ENCODE results near the gene UMODL1. TPM values are rescaled to one million over a fixed set of nuclear protein-coding genes. Genes with fewer than 3 reads are reported as not detected.
"Not testable (repeated sequence)": the region's sequence is repeated elsewhere in the genome, so short reads cannot be mapped to it uniquely, and the experiment has no call there.

Gene UMODL1
- total RNA-seq, 1 donor from 2014 or later = 0.08 TPM

DNA sequence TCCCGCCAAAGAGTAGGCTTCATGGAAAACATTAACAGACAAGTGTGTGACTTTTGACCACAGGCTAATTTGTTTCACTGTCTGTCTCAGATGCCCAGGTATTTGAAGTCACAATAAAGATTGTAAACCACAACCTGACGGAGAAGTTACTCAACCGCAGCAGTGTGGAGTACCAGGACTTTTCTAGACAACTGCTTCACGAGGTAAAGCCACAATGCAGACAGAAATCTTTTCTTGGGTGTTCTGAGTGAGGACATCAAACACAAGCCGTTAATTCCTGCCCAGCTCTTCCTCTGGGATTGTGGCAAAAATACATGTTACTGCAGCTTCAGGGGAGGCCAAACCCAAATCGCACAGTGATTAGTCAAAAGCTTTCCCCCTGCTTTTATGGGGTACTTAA is 31.0 kb downstream of the UMODL1 start:
- ATAC-seq = no peak

DNA sequence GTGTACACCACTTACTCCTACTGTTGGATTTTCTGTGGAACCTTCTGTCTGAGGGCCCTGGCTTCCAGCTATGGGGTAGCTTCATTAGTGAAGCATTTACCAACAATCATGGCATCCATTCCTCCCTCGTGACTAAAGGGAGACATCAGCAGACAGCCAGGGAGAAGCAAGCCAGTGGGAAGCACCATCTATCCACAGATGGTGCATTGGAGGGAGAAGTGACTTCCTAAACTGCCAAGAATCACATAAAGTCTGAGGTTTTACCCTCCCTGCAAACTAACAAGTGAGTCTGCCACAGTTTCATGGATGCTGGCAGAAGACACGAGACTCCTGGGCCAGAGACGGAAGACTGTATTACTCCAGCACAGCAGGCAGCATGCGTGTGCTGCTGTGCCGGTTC is 31.4 kb downstream of the UMODL1 start:
- no peak for ATAC-seq

- ATAC-seq = no peak
Observed at GRCh38 chr21:42102991-42103390, 31.9 kb downstream of the UMODL1 start.

DNA sequence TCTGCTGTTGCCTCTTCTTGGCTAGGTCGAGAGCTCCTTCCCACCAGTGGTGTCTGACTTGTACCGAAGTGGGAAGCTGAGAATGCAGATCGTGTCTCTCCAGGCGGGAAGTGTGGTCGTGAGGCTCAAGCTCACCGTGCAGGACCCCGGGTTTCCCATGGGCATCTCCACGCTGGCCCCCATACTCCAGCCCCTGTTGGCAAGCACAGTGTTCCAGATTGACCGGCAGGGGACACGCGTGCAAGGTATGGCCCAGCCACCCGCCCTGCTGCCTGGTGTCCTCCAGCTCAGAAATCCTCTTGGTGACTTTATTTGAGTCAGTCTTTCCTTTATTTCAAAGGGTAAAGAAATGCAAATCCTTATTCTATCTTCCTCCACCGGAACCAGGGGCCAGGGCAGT is 32.7 kb downstream of the UMODL1 start:
- ATAC-seq = no peak

DNA sequence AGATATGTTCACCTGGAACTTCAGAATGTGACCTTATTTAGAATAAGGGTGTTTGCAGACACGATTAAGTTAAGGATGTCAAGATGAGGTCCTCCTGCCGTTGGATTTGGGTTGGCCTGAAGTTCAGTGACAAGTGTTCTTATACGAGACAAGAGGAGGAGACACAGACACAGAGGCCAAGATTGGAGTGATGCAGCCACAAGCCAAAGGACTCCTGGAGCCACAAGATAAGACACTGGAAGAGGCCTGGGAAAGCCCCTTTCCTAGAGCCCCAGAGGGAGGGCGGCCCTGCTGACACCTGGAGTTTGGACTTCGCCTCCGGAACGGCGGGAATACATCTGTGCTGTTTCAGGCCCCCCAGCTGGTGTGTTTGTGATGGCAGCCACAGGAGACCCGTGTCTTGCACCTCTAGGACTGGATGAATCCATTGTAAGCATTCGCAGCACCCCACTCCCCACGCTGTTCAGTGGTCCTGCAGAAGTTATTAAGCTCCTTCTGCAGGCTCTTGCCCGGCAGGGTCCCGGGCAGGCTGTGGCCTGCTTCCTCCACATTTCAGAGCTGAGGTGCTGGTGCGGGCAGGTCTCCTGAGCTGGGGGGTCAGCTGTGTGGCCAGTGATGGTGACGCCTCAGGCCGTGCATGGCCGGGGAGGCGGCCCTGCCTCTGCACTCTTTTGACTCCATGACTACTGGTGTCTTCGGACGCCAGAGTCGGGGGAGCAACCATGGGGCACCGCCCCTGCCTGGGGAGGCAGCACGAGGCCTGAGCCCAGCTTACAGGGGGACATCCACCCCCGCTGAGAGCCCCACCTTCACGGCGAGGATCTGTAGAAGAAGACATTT is 34.6 kb downstream of the UMODL1 start:
- no peak for ATAC-seq

GRCh38 chr21:42106425-42106824 is 35.3 kb downstream of the UMODL1 start:
- no peak for ATAC-seq

GRCh38 chr21:42107177-42107880 is 36.2 kb downstream of the UMODL1 start:
- ATAC-seq = no peak

- ATAC-seq = peak; percentile 88
Observed at GRCh38 chr21:42107881-42108553, 36.9 kb downstream of the UMODL1 start.

- no peak for ATAC-seq
Observed at GRCh38 chr21:42108554-42109340, 37.6 kb downstream of the UMODL1 start.

DNA sequence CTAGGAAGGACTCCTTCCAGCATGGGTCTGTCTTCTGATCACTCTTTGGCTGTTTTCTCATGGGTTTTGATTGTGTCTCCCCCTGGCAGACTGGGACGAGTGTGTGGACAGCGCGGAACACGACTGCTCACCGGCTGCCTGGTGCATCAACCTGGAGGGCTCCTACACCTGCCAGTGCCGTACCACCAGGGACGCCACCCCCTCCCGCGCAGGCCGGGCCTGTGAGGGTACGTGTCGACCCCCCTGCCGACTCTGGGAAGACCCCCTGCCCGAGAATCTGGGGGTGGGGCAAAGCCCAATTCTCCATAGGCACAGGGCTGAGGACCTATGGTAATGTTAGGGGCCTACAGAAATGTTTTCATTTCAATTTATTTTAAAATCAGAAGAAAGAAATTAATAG is 38.4 kb downstream of the UMODL1 start:
- no peak for ATAC-seq

GRCh38 chr21:42109873-42110525 is 38.9 kb downstream of the UMODL1 start:
- ATAC-seq = no peak

DNA sequence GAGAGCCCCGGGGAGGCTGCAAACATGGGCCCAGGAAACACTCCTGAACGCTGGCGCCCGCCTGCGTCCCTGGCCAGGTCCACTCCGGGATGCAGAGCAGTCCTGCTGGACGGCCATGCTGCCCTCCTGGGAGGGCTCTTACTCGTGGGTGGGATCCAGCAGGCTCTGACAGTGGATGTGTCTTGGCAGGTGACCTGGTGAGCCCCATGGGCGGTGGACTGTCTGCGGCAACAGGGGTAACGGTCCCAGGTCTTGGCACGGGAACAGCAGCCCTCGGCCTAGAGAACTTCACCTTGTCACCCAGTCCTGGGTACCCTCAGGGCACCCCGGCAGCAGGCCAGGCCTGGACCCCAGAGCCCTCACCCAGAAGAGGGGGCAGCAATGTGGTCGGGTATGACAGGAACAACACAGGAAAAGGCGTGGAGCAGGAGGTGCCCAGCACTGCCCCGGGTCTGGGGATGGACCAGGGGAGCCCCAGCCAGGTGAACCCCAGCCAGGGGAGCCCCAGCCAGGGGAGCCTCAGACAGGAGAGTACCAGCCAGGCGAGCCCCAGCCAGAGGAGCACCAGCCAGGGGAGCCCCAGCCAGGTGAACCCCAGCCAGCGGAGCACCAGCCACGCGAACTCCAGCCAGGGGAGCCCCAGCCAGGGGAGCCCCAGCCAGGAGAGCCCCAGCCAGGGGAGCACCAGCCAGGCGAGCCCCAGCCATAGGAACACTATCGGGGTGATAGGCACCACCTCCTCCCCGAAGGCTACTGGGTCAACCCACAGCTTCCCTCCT is 39.8 kb downstream of the UMODL1 start:
- no peak for ATAC-seq

DNA sequence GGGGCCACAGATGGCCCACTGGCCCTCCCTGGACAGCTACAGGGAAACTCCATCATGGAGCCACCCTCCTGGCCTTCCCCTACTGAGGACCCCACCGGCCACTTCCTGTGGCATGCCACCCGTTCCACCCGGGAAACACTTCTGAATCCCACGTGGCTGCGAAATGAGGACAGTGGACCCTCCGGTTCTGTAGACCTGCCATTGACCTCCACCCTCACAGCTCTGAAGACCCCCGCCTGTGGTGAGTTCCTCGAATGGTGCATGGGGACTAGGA is 40.3 kb downstream of the UMODL1 start:
- no peak for ATAC-seq

GRCh38 chr21:42111811-42112210 is 40.7 kb downstream of the UMODL1 start:
- no peak for ATAC-seq

- ATAC-seq = no peak
Observed at GRCh38 chr21:42112238-42112637, 41.1 kb downstream of the UMODL1 start.

GRCh38 chr21:42112857-42113256 is 41.7 kb downstream of the UMODL1 start:
- no peak for ATAC-seq

DNA sequence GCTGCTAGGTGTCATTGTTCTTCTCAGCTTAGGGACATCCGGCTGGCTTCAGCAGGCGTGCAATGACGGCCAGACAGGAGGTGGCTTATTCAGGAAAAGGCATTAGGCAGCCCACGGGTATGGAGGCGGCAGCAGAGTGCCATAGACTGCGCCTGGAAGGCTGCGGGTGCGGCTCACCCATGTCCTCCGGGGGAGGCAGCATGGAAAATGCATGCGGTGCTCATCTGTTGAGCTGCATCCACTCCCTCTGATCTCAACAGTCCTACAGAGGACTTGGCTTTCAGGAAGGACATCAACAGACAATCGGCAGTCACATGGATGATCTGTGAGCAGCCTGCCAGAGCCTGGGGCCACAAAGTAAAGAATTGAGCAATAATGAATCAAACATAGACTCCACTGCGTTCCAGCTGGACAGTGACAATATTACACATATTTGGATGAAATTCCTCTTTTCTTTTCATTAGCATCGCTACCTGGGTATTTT is 42.9 kb downstream of the UMODL1 start:
- peak; percentile 72 for ATAC-seq

- ATAC-seq = no peak
Observed at GRCh38 chr21:42114646-42115045, 43.5 kb downstream of the UMODL1 start.

GRCh38 chr21:42115136-42115683 is 44.1 kb downstream of the UMODL1 start:
- ATAC-seq = no peak

DNA sequence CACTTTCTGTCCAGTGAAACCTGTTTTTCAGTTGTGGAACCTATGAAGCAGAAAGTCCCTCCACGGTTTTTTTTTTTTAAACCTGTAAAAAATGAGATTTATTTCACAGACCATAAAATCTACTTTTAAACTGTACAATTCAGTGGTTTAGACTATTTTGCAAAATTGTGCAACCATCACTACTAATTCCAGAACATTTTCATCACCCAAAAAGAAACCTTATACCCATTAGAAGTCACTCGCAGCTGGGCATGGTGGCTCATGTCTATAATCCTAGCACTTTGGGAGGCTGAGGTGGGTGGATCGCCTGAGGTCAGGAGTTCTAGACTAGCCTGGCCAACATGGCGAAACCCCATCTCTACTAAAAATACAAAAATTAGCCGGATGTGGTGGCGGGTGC is 45.4 kb downstream of the UMODL1 start:
- not testable (repeated sequence) for ATAC-seq

Measured in esophagus mucosa (tissue), 1 donor.